Astrocyte (in vitro differentiated cells and primary cell): Measurements from ENCODE around the gene ATP2B2. TPM values are rescaled to one million over a fixed set of nuclear protein-coding genes. Genes with fewer than 3 reads are reported as not detected.

Source experiments
- DNase-seq: peaks from one replicate; pipeline ENCODE4 v3.0.0-alpha.2; 2010; ENCODE audit warnings: low read depth
- FAIRE-seq: peaks from 2 replicates; lab custom pipeline; 2011; peaks lifted over from hg19 to GRCh38; lab: Jason Lieb, UNC
- H2AFZ ChIP-seq: 2 replicates; pipeline ENCODE4 v1.6.0; 2012; ENCODE audit warnings: low read depth, low read length, inconsistent platforms
- H3K27ac ChIP-seq: 2 replicates; pipeline ENCODE4 v1.5.1; 2011; ENCODE audit warnings: low read depth, low read length, inconsistent platforms
- H3K27me3 ChIP-seq: 2 replicates; pipeline ENCODE4 v1.6.0; 2011; ENCODE audit warnings: low read length, inconsistent platforms; ENCODE audit not compliant: insufficient read depth
- H3K36me3 ChIP-seq: 2 replicates; pipeline ENCODE4 v1.5.1; 2011; ENCODE audit warnings: low read length, inconsistent platforms; ENCODE audit not compliant: insufficient read depth
- H3K4me1 ChIP-seq: 2 replicates; pipeline ENCODE4 v1.5.1; 2011; ENCODE audit warnings: low read length, inconsistent platforms; ENCODE audit not compliant: insufficient read depth
- H3K4me2 ChIP-seq: 2 replicates; pipeline ENCODE4 v1.6.0; 2012; ENCODE audit warnings: low read length, inconsistent platforms
- H3K4me3 ChIP-seq: 2 replicates; pipeline ENCODE4 v1.5.1; 2011; ENCODE audit warnings: low read depth, mild to moderate bottlenecking, low read length, inconsistent platforms; ENCODE audit not compliant: insufficient read depth
- H3K79me2 ChIP-seq: 2 replicates; pipeline ENCODE4 v1.6.0; 2012; ENCODE audit warnings: mild to moderate bottlenecking, low read length, inconsistent platforms; ENCODE audit not compliant: insufficient read depth
- H3K9ac ChIP-seq: 2 replicates; pipeline ENCODE4 v1.6.0; 2012; ENCODE audit warnings: mild to moderate bottlenecking, low read length, inconsistent platforms
- H3K9me3 ChIP-seq: 2 replicates; pipeline ENCODE4 v1.5.1; 2012; ENCODE audit warnings: low read depth, mild to moderate bottlenecking, low read length, inconsistent platforms; ENCODE audit not compliant: insufficient read depth
- H4K20me1 ChIP-seq: 2 replicates; pipeline ENCODE4 v1.6.0; 2012; ENCODE audit warnings: low read length, inconsistent platforms; ENCODE audit not compliant: insufficient read depth
- H3K27ac Mint-ChIP-seq: one replicate; pipeline ENCODE4 v1.8.0; 2021; ENCODE audit warnings: mild to moderate bottlenecking, mixed read lengths; ENCODE audit not compliant: unreplicated experiment
- H3K27me3 Mint-ChIP-seq: one replicate; pipeline ENCODE4 v1.8.0; 2021; ENCODE audit warnings: low read depth, mixed read lengths; ENCODE audit not compliant: unreplicated experiment
- H3K36me3 Mint-ChIP-seq: one replicate; pipeline ENCODE4 v1.8.0; 2021; ENCODE audit warnings: low read depth, mixed read lengths; ENCODE audit not compliant: unreplicated experiment
- H3K4me1 Mint-ChIP-seq: one replicate; pipeline ENCODE4 v1.8.0; 2021; ENCODE audit warnings: low read depth, mixed read lengths; ENCODE audit not compliant: unreplicated experiment
- H3K4me3 Mint-ChIP-seq: one replicate; pipeline ENCODE4 v1.8.0; 2021; ENCODE audit warnings: mild to moderate bottlenecking, moderate library complexity, mixed read lengths; ENCODE audit not compliant: unreplicated experiment
- H3K9me3 Mint-ChIP-seq: one replicate; pipeline ENCODE4 v1.8.0; 2021; ENCODE audit warnings: mild to moderate bottlenecking, mixed read lengths; ENCODE audit not compliant: unreplicated experiment
- CTCF ChIP-seq: IDR thresholded peaks from 2 replicates; pipeline ENCODE4 v1.5.1; 2011; ENCODE audit warnings: low read depth, mild to moderate bottlenecking, inconsistent platforms, low read length, moderate library complexity; ENCODE audit not compliant: insufficient read depth
- EZH2 ChIP-seq: IDR thresholded peaks from 2 replicates; pipeline ENCODE4 v1.6.1; 2012; ENCODE audit warnings: mild to moderate bottlenecking, low read length, inconsistent platforms; ENCODE audit not compliant: insufficient read depth
- total RNA-seq: library from RNA; stranded (reverse); gene quantifications from 2 replicates; pipeline ENCODE4 v1.2.1, GENCODE V29; 2021

The ATP2B2 gene
- total RNA-seq, 1 donor from 2014 or later, result 0.05 TPM

GRCh38 chr3:10404377-10404776 lies 101.0 kb downstream of the ATP2B2 start:
- Histone ChIP-seq H3K4me2 (no peak overlapping the region), H3K27me3 (peaks cover 2% of the 10 kb centered on the region), H3K4me1 (no peaks in the 10 kb centered on the region), H3K9me3 (no peaks in the 10 kb centered on the region), H4K20me1 (no peaks in the 10 kb centered on the region), H2AFZ (no peak overlapping the region), H3K4me3 (no peak overlapping the region), H3K9ac (no peak overlapping the region), H3K79me2 (no peaks in the 10 kb centered on the region), H3K27ac (no peak overlapping the region), H3K36me3 (no peaks in the 10 kb centered on the region)
- Mint-ChIP-seq H3K27ac (no peak overlapping the region), H3K36me3 (no peaks in the 10 kb centered on the region), H3K4me3 (no peak overlapping the region), H3K27me3 (peaks cover 26% of the 10 kb centered on the region), H3K4me1 (peaks cover 4% of the 10 kb centered on the region), H3K9me3 (no peaks in the 10 kb centered on the region)
- DNase-seq, result no peak
- no peak for FAIRE-seq
- TF ChIP-seq EZH2 (no peak), CTCF (no peak)

GRCh38 chr3:10401990-10402761 lies 103.2 kb downstream of the ATP2B2 start:
- FAIRE-seq, result no peak
- Mint-ChIP-seq H3K27me3 (peaks cover 45% of the 10 kb centered on the region), H3K4me1 (peaks cover 4% of the 10 kb centered on the region), H3K27ac (no peak overlapping the region), H3K9me3 (no peaks in the 10 kb centered on the region), H3K4me3 (no peak overlapping the region), H3K36me3 (no peaks in the 10 kb centered on the region)
- Histone ChIP-seq H3K4me2 (no peak overlapping the region), H3K36me3 (no peaks in the 10 kb centered on the region), H3K9me3 (no peaks in the 10 kb centered on the region), H3K79me2 (no peaks in the 10 kb centered on the region), H4K20me1 (no peaks in the 10 kb centered on the region), H3K9ac (no peak overlapping the region), H3K27ac (no peak overlapping the region), H2AFZ (no peak overlapping the region), H3K27me3 (peaks cover 2% of the 10 kb centered on the region), H3K4me3 (no peak overlapping the region), H3K4me1 (peaks cover 5% of the 10 kb centered on the region)
- TF ChIP-seq CTCF (no peak), EZH2 (no peak)
- DNase-seq, result no peak
